ENCODE results near the gene TMEM38A.

Gene TMEM38A, protein sequence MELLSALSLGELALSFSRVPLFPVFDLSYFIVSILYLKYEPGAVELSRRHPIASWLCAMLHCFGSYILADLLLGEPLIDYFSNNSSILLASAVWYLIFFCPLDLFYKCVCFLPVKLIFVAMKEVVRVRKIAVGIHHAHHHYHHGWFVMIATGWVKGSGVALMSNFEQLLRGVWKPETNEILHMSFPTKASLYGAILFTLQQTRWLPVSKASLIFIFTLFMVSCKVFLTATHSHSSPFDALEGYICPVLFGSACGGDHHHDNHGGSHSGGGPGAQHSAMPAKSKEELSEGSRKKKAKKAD

DNA sequence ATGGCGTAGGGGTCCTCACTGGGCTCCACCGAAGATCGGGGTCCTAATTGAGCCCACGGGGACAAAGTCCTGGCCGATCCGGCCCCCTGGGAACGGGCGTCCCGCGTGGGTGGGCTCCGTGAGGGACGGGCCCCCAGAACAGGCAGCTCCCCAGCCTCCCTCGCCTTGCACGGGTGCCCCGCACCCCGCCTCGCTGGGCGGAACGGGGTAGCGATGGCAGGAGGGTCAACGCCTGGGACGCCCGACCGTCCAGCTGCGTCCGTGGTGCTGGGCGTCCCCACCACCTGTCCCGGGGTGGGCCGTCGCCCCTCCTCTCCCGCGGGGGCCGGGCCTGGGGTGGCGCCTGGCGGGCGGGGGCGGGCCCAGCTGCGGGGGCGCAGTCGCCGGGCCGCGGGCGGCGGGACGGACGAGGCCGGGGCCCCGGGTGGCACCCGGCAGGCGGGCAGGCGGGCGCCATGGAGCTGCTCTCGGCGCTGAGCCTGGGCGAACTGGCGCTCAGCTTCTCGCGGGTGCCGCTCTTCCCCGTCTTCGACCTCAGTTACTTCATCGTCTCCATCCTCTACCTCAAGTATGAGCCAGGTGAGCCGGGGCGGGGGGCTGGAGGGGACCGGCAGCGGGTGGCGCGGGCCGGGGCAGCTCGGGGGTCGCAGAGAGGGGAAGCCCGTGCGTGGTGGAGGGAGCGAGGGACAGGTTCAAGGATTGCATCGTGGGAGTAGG is at the start of gene TMEM38A:
TMEM38A (plus strand) TSS at position 377 of the 717 bp plus-strand sequence; CDS start at position 456, 79 bp downstream.
- peak; percentile 47 for DNase-seq (ENCODE audit: low spot score)

DNA sequence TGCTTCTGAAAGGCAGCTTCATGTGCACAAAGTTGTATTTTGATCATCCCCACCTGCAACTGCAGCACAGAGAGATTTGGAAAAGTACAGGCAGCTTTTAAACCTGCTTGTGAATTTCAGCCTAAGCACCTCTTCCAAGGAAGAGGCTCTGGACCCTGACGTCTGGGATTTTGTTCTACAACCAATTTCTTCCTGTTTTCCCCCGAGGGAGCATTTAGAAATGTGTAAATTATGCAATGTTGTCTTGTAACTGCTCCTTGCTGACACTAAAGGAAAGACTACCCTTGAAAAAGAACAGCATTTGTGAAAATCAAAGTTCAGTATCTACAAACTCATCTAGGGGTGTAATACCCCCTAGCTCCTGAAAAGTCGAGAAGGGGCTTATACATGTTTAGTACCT is 48.3 kb upstream of the TMEM38A start:
- no peak for DNase-seq (ENCODE audit: low spot score)

DNA sequence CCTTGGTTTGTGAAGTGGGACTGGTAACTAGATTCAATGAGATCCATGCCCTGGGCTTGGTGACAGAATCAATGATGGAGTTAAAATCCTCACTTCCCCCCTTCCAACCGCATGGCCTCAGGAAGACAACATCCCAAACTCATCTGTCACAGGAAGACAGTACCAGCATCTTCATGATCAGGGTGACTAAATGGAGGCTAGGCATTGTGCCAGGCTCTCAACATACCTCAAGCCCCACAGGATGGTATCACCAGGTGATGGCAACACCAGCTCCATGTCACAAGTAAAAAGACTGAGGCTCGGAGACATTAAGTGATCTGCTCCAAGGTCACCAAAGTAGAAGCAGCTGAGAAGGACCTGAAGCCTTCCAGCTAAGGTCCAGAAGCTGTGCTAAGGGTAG is 47.1 kb upstream of the TMEM38A start:
- no peak for DNase-seq (ENCODE audit: low spot score)

DNA sequence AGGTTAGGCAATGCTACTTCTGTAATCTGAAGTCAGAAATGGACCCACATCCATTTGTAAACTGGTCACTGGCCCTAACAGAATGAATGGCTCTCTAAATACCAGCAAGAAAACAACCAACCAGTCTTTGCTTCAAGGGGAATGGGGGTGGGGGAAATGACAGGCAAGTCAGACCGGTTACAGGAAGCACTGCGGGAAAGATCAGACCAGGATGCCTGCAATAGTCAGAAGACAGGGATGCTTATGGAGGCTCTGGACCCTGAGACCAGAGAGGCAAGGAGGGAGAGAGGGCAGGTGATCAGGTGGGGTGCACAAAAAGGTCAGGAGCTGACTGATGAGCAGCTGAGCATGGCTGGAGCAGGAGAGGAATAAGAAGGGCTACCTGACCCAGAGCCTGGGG is 46.0 kb upstream of the TMEM38A start:
- no peak for DNase-seq (ENCODE audit: low spot score)

DNA sequence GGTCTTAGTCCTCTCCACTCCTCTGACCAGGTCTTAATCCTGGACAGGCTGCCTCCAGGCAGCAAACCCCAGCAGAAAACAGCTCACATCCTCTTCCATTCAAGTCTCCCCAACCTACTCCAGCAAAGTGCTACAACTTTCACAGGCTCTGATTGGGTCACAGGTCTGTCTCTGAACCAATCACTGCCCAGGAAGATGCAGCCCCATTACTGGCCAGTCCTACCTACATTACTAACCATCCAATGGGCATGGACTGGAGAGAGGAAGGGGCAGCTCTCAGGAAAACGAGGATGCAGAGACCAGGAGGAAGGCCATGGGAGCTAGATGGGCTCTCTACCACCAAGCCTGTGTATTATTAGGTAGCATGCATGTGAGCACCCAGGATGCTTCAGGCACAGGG is 45.1 kb upstream of the TMEM38A start:
- DNase-seq (ENCODE audit: low spot score): no peak

DNA sequence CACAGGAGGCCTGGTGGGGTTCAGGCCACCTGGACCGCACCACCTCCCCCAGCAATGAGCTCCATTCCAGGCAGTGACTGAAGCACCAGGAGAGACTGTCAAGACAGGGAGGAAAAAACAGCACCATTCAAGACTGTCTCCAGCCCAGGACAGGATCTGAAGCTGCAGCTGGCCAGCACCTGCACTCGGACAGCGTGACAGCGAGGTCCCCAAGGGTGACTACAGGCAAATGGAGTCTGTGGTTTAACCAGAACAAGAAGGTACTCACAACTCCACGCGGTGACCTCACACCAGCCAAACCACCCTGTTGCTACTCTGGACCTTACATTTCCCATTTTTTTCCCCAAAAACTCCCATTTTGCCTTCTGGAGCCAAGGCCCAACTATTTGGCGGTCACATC is 42.7 kb upstream of the TMEM38A start:
- no peak for DNase-seq (ENCODE audit: low spot score)

DNA sequence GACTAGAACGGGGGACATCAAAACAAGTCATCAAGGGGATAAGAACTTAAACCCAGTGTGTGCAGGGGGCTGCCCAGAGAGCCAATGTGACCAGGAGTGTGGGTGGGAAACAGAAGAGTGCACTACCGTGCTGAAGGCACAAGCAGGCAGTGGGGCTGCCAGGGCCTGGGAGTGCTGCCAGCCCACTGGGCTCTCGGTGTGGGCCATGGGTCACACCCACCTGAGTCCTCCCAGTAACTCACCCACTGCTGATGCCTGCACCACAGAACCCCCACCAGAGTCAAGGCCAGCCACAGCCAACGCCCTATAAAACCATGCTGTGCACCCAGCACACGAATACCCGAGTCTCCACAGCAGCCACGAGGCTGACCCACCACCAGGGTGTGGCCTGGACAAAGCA is 41.5 kb upstream of the TMEM38A start:
- no peak for DNase-seq (ENCODE audit: low spot score)

DNA sequence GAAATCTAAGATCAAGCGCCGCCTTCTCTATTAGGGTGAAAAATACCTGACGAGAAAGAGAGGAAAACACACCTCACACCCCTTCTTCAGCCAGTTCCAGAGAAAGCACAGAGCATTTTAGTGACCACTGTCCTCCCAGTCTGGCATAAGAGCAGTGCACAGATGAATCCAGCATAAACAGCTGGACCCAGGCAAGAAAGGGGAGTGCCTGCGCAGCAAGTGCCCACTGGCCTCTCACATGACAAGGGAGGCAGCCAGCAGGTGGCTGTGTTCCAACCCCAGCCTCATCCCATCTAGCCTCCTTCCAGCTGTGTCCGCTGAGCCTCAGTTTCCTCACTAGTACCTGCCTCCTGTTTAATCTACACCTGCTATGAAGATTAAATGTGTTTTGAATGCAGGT is 40.9 kb upstream of the TMEM38A start:
- DNase-seq (ENCODE audit: low spot score): no peak

DNA sequence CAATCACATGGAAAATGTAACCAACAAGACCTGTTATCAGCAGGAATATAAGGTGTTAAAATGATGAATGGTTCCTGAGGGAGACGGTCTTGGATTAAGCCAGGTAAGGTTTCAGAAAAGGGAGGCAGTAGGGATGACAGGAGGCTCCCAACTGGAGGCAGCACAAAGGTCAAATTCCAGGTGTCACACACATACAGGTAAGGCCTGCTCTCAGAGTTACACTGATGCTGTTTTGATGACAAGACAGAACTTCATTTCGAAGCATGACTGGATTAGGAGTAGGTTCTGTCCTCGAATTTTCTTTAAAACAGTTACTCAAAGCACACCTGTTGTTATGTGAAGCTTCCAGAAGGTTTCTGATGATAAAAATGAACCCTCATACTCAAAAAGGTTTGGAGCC is 40.4 kb upstream of the TMEM38A start:
- no peak for DNase-seq (ENCODE audit: low spot score)

DNA sequence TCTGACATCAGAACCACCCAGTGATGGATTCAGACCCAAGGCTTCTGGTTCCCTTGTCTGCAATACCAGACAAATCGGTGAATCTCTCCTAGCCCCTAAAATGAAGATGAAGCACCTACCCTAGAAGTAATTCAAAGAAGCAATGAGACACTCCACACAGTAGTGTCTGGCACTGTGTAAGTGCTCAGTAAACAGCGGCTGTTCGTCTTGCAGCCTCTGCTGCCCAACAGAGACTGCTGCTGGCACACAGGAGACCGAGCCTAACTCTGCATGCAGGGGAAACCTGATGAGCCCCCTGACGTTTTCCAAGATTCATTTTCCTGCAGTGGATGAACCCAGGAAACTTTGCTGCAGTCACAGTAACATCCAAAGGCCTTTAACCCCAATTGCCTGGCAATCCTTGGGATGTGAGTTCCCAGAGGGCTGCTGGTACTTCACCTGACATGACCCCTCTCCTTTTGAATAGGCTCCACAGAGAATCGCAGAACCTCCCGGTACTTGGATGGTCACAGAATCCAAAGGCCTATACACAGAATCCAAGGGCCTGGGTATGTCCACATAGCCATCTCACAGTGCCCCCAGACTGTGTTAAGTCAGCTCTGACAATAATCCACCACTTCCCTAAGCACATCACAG is 39.7 kb upstream of the TMEM38A start:
- DNase-seq (ENCODE audit: low spot score): no peak

DNA sequence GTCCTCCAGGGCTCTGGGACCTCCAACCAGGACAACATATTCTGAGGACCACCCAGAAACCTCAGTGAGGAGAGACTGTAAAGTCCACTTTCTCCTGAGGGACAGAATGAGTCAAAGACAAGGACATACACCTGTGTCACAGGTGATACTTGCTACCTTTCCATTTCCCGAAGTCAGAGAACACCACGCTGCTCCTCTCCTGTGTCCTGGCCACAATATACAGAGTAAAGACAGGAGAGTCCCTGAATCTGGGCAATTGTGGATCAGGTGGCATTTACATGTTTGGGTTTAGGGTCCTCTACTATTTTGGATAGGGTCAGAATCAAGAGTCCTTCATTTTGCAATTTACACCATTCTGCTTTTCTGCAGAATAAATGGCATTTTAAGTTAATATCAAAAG is 37.9 kb upstream of the TMEM38A start:
- no peak for DNase-seq (ENCODE audit: low spot score)

DNA sequence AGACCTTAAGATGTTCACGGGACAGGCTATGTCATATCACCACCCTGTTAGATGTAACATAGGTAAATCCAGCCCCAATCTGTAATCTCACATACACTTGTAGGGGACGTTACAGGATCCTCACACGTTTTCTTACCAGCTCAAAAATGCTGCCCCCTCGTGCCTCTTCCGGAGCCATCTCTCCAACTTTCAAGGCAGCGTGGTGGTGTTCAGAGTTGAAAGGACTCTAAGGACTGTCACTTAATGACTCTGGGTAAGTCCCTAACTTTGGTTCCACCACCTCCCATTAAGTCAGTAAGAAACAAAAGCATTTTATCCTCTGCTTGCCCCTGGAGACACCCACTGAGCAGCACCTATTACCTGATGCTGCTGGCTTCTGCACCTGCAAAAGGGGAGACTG is 37.4 kb upstream of the TMEM38A start:
- DNase-seq (ENCODE audit: low spot score): no peak

DNA sequence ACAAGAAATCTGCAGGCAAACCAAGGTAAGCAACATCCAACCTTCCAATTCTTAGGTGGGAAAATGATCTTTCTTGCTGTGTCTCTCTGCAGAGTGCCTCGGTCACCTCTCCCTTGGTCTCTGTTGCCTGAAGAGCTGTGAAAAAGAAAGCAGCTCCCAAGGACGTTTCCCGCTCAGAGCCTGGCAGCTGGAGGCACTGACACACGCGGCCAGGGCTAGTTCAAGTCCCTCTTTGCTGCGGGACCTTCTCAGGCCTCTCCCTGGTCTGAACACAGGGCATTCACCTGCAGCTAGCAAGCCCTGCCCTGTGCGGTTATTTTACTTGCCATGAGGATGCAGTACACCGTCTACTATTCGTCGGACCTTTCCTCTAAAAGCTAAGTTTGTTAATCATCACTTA is 36.7 kb upstream of the TMEM38A start:
- DNase-seq (ENCODE audit: low spot score): no peak

DNA sequence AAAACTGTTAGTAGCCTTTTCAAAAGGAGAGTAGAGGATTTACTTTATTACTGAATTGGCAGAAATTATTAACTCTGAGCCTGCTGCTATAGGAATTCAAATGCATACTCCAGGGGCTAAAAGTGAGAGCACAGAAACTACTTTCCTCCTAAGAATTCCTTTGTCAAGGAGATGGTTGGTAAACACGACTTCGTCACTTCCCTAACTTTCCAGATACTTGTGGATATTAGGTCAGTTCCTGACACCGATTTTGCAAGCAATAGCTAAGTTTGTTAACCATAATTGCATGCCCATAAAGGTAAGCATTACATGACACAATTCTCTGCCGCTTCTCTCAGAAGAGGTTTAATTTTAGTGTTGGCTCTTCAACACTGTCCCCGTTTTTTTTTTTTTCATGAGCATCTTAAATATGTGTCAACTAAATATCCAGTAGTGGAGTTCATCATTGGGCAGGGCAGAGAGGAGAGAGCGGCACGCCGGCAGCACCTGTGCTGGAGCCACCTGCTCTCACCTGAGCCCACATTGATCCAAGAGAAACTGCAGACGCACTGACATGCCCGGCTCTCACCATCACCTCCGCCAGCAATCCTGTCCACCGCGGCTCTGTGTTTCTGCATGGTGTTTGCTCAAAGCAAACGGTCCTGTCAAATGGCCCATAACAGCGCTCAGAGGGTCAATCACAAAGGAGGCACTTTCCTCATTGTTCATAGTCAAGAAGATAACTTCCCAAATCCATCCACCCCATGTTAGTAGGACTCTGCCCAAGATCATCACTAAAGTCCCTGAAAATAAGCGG is 35.6 kb upstream of the TMEM38A start:
- DNase-seq (ENCODE audit: low spot score): no peak

DNA sequence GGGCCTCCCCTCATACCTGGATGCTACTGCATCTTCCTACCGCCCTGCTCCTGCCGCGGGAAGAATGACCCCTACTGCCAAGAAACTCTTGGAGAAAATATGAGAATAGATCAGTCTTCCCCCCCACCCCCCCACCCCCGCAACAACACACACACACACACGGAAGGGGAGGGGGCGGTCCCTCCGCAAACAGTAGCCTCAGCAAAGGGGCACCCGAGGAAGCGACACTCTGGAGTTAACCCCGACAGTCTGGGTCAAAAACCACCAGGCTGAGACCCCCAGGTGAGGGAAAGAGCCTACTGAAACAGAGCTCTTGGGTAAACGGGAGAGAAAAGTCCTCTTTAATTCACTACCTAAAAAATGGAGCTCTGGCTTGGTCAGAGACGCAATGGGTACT is 34.1 kb upstream of the TMEM38A start:
- DNase-seq (ENCODE audit: low spot score): peak; percentile 31

DNA sequence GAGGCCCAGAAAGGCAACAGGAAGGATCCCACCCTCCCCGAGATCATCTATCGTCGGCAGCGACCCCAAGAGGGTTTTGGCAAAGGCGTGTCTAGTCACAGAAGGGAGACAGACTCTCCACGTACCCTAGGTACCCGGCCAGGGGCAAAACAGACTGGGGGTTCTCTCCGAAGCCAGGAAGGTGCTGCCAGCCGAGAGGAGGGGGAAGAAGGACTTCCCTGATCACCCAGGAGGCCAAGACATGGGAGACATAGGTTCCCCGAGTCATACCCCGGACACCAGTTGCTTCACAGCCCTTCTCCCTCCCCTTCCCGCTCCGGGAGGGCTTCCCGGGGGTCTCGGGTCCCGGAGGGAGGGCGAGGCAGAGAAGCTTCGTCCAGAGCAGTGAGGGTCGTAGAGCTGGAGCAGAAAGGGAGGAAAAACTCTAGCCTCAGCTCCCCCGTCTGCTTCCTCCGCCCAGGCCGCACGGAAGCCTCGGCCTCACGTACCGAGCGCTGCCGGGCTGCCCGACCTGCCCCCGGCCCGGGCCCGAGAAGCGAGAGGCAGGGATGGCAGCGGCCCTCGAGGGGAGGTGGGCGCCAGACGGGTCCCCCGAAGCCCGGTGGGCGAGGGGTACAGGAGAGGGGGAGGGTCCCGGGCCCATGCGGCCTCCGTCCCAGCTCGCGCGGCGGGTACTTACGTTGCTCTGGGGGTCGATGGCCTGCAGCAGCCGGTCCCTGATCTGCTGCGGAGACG is 33.6 kb upstream of the TMEM38A start:
- DNase-seq (ENCODE audit: low spot score): no peak

DNA sequence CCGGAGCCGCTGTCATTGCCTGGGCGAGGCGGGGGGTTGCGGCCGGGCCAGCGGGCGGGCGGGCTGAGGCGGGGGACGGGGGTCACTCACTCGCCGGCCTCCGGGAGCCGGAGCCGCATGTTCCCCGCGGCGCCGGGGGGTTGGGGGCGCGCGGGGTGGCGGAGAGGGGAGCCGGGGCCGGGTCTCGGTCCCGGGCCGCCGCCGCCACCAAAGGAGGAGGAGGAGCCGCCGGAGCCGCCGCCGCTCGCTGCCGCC is 33.1 kb upstream of the TMEM38A start:
- no peak for DNase-seq (ENCODE audit: low spot score)

DNA sequence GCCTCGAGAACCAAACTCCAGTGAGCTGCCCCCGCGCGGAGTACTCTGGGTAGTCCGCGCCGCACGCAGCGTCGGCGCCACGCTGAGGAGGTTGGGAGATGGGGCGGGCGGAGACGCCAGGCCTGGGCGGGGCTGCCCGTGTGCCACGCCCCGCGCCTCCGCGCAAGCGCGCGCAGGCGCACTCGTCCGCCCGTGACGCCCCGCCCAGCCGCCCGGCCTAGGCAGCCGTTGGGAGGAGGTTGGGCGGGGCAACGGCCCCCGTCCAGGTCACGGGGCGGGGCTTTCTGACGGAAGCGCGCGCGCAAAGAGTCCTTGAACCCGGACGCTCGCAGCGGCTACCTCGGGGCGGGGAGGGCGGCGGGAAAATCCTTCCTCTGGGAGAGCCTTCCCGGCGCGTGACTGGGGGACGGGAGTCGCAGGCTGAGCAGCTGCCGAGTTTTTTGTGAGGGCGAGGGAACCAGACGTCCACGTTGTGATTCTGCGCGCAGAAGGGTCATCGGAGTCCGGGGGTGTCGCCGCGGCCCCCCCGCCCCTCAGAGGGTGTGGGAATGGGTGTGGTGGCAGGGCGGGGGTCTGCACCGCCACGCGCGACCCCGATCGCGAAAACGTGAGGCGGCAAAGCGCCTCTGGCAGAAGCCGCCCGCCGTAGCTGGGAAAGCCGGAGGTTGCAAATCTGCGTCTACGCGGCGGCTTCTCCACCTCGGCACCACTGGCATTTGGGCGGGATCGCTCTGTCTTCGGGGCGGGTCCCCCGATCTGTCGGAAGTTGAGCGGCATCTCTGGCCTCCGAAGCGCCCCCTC is 32.6 kb upstream of the TMEM38A start, which contains the start of gene MED26:
MED26 (minus strand) TSS at position 22 of the 801 bp plus-strand sequence. CDS start 261 bp downstream, outside the sequence.
- peak; percentile 92 for DNase-seq (ENCODE audit: low spot score)

DNA sequence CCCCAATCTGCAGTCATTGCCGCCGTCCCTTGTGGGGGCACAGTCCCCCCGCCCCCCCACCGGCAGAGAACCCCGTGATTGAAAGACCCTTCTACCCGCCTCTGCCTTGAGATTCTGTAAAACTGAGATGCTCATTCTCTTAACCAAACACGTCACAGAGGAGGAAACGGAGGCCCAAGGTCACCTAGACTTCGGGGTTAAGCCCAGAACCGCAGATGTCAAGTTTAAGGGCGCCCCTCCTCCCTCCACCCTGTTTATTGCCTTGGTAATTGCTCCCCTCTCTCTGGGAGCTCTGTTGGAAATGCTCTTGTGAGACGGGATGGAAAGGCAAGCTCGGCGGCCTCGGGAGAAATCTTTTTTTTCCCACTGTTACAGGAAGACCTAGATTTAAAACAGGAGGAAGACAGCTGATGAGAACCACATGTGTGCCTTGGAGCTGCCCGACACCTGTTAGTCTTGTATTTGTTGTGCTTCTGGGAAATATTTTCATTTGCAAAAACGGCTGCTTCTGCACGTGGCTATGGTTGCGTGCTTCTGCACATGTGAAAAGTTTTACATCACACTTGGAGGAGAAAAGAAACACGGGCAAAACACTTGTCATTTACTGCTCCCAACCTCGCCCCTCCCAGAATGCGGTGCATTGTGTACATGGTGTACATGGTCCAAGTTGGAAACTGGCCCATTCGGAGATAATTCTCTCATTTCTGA is 31.8 kb upstream of the TMEM38A start:
- DNase-seq (ENCODE audit: low spot score): no peak

DNA sequence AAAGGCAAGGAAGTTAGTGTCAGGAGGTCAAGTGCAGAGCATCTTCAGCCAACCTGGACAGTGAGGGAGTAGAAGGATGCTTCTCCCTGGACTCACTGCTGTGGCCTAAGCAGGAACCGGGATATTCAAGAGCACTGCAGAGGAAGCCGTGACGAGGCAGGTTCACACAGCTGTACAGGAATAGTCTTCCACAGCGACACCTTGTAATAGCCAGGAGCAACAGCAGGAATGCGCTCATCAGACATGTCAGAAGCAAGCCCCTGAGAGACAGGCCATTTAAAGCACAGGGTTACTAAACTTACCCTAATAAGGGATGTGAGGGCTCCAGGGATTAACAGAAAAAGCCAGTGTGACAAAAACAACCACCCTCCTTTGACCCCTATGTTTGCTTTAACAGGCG is 29.5 kb upstream of the TMEM38A start:
- no peak for DNase-seq (ENCODE audit: low spot score)

DNA sequence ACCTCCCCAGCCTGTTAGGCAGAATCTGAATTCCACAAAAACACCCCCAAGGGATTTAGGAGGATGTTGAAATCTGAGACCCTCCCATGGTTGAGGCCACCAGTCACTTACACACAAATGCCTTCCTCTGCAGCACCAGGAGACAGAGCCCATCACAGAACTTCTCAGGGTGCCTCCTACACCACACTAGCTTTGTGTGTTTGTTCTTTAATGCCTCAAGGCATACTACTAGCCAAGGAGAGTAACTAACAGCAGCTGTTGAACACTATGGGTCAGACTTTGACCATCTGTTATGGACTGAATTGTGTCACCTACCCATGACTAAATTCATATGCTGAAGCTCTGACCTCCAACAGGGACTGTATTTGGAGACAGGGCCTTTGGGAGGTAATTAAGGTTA is 23.4 kb upstream of the TMEM38A start:
- DNase-seq (ENCODE audit: low spot score): no peak

Data from RKO (cell line).